H54 (cell line): Measurements from ENCODE around the gene CORO1C.
"Not testable (repeated sequence)": the region's sequence is repeated elsewhere in the genome, so short reads cannot be mapped to it uniquely, and the experiment has no call there.

Experiments
- DNase-seq: peaks from one replicate; pipeline ENCODE4 v3.0.0; 2011; ENCODE audit warnings: low spot score, mixed read lengths; ENCODE audit not compliant: insufficient read length
- FAIRE-seq: peaks from 3 replicates; lab custom pipeline; 2011; peaks lifted over from hg19 to GRCh38; lab: Jason Lieb, UNC
- POLR2A ChIP-seq: IDR thresholded peaks from 2 replicates; pipeline ENCODE4 v1.6.1; 2011; ENCODE audit warnings: low read depth, mild to moderate bottlenecking, low read length

Gene CORO1C

GRCh38 chr12:108731105-108731865 lies at the start of gene CORO1C:
TSS of gene CORO1C (minus strand) at chr12:108731518. CDS start at chr12:108701318, 30,200 bp downstream.
- DNase-seq = peak; percentile 83
- peak; percentile 87 for TF ChIP-seq POLR2A
- FAIRE-seq = peak; percentile 53

DNA sequence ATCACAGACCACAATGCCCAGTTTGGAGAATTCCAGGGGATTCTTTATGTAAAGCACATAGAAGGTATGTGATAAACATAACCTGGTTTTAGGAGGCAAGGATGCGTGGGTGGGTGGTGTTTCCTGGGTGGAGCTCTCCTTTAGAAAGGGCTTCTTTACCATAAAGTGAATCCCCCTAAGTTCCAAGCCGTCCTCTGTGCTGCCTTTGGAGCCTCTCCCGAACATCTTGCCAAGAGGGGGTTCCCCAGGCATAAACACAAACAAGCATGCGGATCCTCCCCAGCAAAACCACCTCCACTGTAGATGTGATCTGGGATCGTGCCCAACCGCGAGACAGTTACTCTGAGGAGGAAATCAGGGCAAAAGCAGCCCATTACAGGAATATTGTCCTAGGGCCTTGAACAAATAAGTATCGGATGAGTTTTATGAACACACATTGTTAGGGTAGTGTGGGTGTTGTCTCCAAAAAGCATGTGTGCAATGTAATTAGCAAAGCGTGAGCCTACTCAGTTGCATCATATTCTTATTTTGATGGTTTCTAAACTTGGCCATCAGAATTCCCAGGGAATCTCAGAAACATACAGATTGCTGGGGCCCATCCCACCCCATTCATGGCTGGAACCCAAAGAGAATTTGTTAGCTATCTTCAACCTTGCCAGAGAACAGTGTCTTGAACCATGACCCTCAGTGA lies 48.8 kb upstream of the CORO1C start:
- no peak for DNase-seq
- TF ChIP-seq POLR2A = no peak
- no peak for FAIRE-seq

DNA sequence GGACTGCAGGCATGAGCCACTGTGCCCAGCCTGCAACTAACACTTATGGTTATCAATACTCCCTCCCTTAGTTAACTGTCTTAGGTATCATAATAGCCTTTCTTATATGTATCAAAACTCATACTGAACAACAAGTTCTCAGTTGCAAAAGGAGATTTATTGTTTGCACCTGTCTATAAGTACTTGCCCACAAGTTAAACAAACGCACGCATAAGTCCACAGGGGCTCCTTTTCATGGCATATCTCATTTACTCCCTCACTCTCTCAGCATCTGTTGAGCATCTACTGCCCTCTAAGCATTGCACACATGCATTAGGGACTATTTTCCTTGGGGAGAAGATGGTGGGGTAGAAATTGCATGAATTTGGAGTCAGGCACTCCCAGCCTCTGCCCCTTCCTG lies 46.7 kb upstream of the CORO1C start:
- no peak for DNase-seq
- FAIRE-seq = no peak
- no peak for TF ChIP-seq POLR2A

- TF ChIP-seq POLR2A = no peak
- FAIRE-seq (no peak), DNase-seq (peak; percentile 21)
Measured at GRCh38 chr12:108777156-108777555, 45.8 kb upstream of the CORO1C start.

- no peak for DNase-seq
- FAIRE-seq = no peak
- no peak for TF ChIP-seq POLR2A
Measured at GRCh38 chr12:108773798-108774788, 42.8 kb upstream of the CORO1C start.

DNA sequence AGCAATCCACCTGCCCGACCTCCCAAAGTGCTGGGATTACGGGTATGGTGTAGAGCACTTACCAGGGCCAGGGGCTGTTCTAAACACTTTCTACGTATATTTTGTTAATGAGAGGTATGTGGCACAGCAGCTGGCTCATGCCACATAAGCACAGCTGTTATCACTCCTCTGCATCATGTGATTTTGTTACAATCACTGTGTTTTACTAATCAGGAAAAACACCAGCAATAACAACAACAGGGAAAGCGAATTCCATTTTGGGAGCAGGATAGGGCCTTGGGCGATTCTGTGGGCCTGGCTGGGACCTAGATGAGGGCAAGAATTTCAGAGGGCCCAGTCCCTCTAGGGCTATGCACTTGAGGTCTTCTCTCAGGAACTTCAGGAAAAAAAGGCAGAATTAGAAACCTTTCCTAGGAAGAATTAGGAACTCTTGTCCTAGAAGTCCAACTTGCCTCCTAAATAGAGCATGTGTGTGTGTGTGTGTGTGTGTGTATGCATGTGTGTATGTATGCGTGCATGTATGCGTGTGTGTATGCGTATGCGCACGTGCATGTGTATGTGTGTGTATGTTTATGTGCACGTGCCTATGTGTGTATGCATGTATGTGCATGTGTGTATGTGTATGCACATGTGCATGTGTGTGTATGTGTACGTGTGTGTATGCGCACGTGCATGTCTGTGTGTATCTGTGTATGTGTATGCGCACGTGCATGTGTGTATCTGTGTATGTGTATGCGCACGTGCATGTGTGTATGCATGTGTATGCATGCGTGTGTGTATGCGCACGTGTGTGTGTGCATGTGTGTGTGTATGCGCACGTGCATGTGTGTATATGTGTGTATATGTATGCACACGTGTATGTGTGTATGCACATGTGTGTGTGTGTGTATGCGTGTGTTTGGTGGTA lies 41.8 kb upstream of the CORO1C start:
- FAIRE-seq (no peak), DNase-seq (no peak)
- TF ChIP-seq POLR2A = no peak

- TF ChIP-seq POLR2A = no peak
- DNase-seq (no peak), FAIRE-seq (no peak)
Measured at GRCh38 chr12:108772247-108772646, 40.9 kb upstream of the CORO1C start.

DNA sequence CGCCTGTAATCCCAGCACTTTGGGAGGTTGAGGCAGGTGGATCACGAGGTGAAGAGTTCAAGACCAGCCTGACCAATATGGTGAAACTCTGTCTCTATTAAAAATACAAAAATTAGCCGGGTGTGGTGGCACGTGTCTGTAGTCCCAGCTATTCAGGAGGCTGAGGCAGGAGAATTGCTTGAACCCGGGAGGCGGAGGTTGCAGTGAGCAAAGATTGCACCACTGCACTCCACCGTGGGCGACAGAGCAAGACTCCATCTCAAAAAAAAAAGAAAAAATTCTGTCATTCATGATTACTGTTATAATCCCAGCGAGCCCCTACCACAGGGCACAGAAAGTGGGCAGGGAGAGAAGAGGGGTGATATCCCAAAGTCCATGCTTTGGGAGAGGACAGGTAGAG lies 40.5 kb upstream of the CORO1C start:
- FAIRE-seq, DNase-seq: not testable (repeated sequence)

- DNase-seq (no peak), FAIRE-seq (no peak)
- TF ChIP-seq POLR2A = no peak
Measured at GRCh38 chr12:108770963-108771362, 39.6 kb upstream of the CORO1C start.

GRCh38 chr12:108770269-108770829 lies 39.0 kb upstream of the CORO1C start:
- TF ChIP-seq POLR2A = no peak
- FAIRE-seq = no peak
- no peak for DNase-seq

- no peak for TF ChIP-seq POLR2A
- DNase-seq = no peak
- FAIRE-seq = no peak
Measured at GRCh38 chr12:108768591-108769500, 37.5 kb upstream of the CORO1C start.

DNA sequence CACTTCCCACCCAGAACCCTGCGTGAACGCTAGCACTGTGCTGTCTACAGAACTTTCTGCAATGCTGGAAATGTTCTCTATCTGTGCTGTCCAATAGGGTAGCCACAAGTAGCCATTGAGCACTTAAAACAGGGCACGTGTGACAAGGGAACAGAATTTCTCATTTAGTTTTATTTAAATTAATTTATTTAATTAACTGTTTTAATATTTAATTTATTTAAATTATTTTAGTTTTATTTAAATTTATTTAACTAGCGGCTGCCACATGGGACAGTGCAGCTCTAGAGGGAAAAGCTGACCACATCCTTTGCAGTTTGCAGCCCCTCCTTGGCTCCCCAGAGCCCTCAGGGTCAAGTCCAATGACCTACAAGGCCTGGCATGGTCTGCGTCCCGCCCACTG lies 35.0 kb upstream of the CORO1C start:
- TF ChIP-seq POLR2A = no peak
- DNase-seq (no peak), FAIRE-seq (no peak)
